IPS DF 4.7 (cell line): ENCODE results near the gene GFER.
"Not testable (repeated sequence)": the region's sequence is repeated elsewhere in the genome, so short reads cannot be mapped to it uniquely, and the experiment has no call there.

Source experiments
- DNase-seq: peaks from one replicate; pipeline ENCODE4 v3.0.0-alpha.2; 2013; ENCODE audit warnings: low spot score; ENCODE audit errors: extremely low read depth

The GFER gene

GRCh38 chr16:1957434-1958142 lies 26.4 kb upstream of the GFER start:
- DNase-seq: not testable (repeated sequence)

- not testable (repeated sequence) for DNase-seq
These were observed 25.9 kb upstream of the GFER start for GRCh38 chr16:1958143-1958491.

GRCh38 chr16:1958715-1959268 lies 25.2 kb upstream of the GFER start:
- DNase-seq: no peak

- DNase-seq: no peak
These were observed 24.5 kb upstream of the GFER start, which contains the start of gene NDUFB10 for GRCh38 chr16:1959269-1960039. Gene NDUFB10 (plus strand): TSS chr16:1959538. CDS start chr16:1959625, 87 bp downstream.

DNA sequence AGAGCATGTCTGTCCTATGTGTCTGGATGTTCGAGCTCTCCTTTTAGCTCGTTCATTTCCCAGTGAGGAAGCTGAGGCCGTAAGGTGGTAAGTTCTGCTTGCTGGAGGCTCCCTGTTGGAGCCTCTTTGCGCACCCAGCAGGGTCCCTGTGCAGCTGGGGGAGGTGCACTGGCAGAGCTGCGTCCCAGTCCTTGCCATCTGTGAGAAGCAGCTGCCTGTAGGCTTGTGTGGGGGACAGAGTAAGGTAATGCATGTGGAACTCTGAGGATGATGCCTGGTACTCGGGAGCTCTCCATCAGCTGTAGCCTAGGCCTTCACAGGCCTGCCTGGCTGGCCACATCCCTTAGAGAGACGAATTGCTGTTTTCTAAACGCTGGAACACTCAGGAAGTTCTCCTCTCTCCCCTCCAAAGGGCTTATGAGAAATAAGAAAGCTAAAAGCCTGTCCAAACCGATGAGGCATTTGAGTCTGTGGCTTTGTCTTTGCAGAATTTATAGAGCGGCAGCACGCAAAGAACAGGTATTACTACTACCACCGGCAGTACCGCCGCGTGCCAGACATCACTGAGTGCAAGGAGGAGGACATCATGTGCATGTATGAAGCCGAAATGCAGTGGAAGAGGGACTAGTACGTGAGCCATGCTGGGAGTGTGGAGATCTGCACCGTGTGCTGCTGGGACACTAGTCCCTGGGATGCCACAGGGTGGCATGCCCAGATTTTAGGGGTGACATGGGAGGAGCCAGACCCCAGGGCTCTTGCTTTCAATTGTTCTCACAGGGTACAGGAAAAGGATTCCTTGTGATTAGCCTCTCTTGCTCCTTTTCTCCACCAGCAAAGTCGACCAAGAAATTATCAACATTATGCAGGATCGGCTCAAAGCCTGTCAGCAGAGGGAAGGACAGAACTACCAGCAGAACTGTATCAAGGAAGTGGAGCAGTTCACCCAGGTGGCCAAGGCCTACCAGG lies 23.0 kb upstream of the GFER start:
- DNase-seq: no peak

GRCh38 chr16:1961651-1962067 lies 22.3 kb upstream of the GFER start:
- DNase-seq: no peak

- not testable (repeated sequence) for DNase-seq
These were observed 21.5 kb upstream of the GFER start for GRCh38 chr16:1962161-1963153.

GRCh38 chr16:1963806-1964505 lies 20.0 kb upstream of the GFER start:
- DNase-seq: no peak

DNA sequence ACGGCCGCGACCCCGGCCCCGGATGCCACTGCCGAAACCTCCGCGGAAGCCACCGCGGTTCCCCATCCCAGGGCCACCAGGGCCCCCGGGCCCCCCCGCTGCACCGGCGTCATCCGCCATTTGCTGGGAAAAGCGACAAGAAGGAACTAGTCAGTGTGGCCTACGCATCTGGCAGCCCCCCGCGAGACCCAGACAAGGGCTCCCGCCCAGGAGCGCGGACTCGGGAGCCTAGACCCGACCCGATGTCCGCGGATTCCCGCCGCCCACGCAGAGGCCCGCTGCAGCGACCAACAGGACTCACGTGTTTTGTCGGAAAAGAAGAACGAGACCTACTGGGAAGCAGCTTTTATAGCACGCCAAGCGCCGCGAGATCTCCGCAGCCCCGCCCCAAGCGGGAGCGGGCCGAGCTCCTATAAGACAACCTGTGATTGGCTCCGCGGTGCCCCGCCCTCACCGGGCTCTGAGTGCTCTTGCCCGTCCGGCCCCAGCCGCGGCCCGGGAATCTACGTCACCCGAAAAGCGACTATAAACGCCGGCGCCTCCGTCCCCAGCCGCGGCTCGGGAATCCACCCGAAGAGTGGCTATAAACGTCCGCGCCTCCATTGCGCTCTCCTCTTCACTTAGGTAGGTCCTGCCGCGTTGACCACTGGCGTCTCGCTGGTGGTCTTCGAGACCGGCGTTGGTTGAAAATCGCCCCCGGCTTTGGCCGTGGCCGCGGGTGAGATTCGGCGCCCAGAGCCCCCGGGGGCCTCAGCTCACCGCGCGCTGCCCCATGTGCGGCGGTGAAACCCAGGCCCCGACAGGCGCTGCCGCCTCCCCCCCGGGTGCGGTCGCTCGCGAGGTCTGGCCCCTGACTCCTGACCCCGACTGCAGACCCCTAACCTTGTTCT lies 19.2 kb upstream of the GFER start, which contains the start of gene RPS2:
Gene RPS2, minus strand, starts transcription at position 321 of the 890 bp plus-strand sequence. Its CDS starts 201 bp downstream, at position 120.
- no peak for DNase-seq

- DNase-seq: no peak
These were observed 18.5 kb upstream of the GFER start for GRCh38 chr16:1965396-1966001.

DNA sequence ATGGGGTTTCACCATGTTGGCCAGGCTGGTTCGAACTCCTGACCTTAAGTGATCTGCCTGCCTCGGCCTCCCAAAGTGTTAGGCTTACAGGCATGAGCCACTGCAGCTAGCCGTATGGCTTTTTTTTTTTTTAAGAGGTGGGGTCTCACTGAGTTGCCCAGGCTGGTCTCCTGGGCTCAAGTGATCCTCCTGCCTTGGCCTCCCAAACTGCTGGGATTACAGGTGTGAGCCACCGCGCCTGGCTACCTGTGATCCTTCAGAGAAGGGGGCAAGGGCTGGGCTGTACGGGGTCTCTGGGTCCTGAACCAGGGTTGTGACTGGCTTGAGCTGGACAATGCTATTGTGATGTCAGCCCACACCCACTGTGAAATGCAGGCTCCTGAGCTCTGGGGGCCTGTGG lies 17.5 kb upstream of the GFER start, which contains the start of gene RNF151:
Gene RNF151, plus strand, starts transcription at position 397 of the 400 bp plus-strand sequence. CDS start 26 bp downstream, outside the sequence.
- DNase-seq: no peak

DNA sequence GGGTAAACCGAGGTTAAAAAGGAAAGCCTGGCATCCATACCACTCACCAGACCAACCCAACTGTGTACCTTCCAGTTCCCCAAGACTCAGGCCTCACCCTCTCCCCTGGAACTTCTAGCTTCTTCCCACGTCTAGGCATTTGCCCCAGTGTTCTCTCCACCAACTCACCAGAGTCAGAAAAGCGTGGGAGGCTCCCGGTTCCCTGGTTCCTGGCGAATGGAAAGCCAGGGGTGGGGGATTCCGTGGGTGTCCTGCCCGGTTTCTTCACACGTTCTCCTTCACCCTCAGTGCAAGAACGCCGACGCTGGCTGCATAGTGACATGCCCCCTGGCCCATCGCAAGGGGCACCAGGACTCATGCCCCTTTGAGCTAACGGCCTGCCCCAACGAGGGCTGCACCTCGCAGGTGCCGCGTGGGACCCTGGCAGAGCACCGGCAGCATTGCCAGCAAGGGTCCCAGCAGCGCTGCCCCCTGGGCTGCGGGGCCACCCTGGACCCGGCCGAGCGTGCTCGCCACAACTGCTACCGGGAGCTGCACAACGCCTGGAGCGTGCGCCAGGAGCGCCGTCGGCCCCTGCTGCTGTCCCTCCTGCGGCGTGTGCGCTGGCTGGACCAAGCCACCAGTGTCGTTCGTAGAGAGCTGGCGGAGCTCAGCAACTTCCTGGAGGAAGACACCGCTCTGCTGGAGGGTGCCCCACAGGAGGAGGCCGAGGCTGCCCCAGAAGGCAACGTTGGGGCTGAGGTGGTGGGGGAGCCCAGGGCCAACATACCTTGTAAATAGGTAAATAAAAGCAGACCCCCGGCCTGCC lies 15.6 kb upstream of the GFER start:
- no peak for DNase-seq

GRCh38 chr16:1971796-1972489 lies 12.1 kb upstream of the GFER start, which contains the start of gene TBL3:
Gene TBL3 (plus strand): TSS chr16:1972053. CDS start chr16:1972165, 112 bp downstream.
- DNase-seq: no peak

- DNase-seq: no peak
These were observed 11.5 kb upstream of the GFER start for GRCh38 chr16:1972490-1972877.

DNA sequence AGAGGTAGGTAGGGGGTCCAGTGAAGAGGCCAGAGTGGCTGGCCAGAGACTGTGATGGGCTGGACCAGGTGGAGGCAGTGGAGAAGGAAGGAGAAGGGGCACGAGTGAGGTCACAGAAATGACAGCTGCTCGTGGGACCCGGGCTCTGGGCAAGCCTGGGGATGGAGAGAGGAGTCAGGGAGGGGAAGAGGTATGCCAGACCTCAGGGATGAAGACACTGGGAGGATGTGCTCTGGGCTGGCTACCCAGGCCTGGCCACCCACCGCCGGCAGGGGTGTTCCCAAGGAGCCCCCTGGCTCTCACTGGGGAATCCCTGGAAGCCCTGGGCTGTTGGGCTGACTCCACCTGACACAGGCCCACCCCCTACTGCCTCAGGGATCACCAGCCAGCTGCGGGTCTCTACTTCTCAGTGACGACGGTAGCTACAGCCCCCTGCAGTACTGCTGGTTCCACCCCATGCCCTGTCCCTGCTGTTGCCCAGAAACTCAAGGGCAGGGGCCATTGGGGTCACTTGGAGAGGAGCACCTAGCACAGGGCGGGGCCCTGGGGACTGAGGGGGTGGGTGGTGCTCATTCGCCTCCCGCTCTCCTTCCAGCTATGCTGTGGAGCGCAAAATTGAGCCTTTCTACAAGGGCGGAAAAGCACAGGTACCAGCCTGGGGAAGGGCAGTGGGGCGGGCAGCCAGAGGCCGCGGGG lies 10.4 kb upstream of the GFER start:
- no peak for DNase-seq
